ENCODE measurements around the gene TFDP2.
"Not testable (repeated sequence)": the region's sequence is repeated elsewhere in the genome, so short reads cannot be mapped to it uniquely, and the experiment has no call there.

The TFDP2 gene

DNA sequence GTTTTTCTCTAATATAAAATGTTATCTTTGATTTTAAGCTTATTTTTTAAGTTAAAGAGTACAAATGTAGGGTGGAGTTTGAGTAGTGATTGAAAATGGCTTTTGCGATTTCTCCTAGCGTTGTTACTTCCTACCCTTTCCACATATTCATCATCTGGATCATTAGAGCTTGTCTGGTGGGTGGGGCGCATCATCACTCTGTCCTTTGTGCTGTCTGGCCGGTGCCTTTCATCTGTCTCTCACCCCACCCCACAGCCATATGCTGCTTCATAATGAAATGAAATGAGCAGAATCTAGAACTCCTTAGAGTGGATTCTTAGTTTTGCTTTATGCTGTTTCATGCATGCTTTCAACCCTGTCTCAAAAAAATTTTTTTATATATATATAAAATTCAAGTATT is 228.6 kb downstream of the TFDP2 start:
- no peak for DNase-seq

DNA sequence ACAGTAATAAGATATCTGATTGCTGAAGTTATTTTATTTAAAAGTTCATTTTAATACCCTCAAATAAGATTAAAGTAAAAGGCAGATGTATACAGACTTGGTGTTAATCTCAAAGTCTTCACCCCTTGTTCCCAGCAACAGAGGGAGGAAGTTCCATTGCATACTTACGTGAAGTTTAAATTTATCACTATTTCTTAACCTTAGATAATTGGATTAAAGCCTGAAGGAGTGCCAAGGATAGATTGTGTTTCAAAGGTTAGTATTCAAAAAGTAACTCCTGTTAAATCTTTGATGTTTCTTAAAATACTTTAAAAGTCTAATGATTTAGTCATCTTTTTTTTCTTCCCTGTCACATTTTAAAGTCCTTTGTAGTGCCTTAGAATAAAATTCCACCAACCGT is 233.6 kb downstream of the TFDP2 start:
- no peak for DNase-seq

DNA sequence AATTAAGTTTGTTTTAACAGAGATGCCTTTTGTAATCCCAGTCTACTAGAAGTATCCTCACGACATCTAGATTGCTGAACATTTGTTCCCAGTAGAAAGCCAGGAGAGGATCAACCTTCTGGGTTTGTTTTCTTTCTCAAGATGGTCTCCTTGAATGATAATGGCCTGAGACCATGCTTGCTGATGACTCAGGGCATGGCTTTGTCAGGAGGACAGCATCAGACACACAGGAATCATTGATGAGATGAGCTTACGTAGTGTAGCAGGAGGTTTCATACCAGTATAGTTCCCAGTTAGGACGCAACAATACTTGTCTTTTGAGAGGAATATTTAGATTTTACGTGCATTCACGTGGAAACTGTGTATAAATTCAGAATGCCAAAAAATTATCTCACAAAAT is 234.3 kb downstream of the TFDP2 start:
- no peak for DNase-seq

DNA sequence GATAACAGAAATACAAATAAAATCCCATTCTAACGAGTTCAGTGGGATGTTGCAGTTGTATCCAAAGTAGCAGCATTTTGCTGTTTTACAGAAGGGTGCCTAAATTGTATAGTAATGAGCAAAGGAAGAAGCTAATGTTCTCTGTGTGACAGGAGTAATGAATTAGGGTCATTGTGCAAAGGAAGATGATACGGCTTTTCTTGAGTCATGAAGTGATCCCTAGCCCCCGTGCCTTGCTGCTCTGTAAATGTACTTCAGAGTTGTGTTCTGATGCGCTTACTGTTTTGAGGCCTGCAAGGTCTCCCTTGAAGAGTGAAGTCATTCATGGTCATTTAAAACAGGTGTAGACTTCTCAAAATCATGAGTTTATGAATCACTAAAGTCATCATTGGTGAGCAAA is 235.0 kb downstream of the TFDP2 start:
- no peak for DNase-seq

DNA sequence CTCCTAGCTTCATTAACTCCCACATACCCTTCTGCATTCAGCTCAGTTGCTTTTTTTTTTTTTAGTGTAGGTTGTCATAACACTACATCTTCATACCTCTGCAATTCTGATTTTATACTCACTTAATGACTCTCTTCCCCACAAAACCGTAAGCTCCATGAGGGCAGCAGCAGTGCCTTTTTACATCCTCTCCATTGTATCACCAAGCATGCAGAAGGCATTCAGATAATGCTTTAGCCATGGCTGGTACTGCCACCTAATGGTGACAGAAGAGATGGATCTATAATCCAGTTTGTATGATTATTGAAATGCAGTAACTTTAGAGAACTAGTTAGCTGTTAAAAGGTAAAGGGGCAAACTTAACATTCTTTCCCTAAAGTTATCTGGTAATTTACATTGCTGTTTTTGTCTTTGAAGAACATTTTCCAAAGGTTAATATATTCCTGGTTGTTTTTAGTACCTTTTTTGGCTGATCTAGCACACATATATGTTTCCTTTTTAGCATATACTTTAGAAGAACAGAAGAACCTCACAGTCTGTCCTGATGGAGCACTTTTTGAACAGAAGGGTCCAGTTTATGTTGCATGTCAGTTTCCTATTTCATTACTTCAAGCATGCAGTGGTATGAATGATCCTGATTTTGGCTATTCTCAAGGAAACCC is 236.1 kb downstream of the TFDP2 start:
- DNase-seq, result peak; percentile 42 to 62

DNA sequence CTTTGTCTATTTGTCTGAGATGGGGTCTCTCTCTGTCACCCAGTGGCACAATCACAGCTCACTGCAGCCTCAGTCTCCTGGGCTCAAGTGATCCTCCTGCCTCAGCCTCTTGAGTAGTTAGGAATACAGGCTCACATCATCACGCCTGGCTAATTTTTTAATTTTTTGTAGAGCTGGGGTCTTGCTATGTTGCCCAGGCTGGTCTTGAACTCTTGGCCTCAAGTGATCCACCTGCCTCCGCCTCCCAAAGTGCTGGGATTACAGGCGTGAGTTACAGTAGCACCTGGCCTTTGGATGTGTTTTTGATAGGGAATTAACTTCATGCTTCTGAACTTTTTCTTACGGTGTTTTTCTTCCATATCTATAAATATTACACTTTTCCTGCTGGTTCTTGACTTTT is 239.4 kb downstream of the TFDP2 start:
- not testable (repeated sequence) for DNase-seq

DNA sequence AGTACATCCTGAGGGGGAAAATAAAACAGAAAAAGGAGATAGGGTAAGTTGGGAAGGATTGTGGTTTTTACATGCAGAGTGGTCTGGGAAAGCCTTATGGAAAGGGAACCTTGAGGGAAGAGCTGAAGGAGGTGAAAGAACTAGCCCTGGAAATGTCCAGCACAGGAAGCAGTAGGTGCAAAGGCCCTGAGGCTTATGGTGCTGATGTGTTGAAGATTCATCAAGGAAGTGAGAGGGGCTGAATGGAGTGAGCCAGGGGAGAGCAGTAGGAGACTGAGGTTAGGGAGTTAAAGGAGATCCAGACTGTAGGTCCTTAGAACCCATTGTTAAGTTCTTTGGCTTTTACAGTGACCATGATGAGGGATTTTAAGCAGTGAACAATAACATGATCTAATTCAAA is 239.9 kb downstream of the TFDP2 start:
- DNase-seq, result no peak

DNA sequence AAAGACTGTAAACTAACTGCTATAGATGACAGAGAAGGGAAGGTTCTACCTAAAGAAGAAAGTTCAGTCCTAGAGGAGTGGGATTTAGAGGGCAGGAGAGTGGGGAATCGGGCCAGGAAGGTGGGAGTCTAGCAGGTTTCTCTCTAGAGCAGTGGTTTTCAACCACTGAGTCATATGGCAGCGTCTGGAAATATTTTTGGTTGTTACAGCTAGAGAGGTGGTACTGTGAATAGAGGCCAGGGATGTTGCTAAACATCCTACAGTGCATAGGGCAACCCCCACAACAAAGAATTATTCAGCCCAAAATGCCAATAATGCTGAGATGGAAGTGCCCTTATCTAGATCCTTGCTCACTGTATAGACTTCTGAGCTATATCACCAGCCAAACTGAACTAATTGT is 244.2 kb downstream of the TFDP2 start:
- DNase-seq, result no peak

DNA sequence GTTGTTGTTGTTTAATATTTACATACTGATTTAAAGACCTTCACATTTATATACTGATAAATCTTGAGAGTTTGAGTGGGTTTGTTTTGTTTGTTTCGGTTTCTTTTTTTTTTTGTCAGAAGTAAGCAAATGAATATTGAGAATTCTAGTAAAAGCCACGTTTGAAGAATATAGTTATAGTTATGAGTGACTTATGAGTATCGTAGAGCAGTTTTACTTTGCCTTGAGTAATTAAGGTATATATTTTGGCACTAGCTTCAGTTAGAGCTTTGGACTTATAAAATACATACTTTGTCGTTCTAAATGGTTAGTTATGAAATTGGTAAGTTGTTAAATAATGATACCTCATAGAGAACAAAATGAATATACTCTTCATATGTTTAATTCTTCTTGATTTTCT is 245.1 kb downstream of the TFDP2 start:
- DNase-seq, result no peak

DNA sequence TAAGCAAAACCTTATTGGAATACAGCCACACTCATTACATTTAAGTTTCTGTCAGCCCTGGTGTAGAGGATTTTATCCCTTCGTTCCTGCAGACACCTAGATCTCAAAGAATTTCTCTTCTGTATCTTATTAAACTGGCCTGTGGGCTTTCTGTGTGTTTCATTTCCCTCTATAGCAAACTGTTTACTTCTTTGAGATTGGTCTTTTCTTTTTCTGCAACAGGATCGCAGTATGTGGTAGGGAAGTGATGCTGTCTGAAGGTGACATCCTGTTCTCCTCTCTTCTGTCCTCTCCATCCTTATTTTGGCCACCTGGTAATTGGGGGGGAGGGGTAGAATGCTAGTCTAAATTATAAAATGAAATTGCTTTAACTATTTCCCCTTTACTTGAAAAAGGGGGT is 247.4 kb downstream of the TFDP2 start:
- DNase-seq, result no peak

DNA sequence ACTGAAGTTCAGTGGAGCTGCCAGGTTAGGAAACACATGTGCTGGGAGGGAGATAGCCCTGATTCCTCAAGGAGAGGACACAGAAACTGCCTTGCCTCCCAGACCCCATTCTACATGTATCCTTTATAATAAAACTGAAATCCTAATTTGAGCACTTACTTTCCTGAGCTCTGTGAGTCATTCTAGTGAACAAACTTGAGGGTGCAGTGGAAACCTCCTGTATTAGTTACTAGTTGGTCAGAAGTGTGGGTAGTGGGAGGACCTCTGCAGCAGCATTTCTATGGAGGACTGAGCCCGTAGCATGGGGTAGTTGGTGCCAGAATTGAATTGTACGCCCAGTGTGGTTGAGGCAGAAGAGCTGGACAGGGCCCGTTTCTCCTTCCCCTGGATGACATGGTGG is 249.0 kb downstream of the TFDP2 start:
- DNase-seq, result no peak

DNA sequence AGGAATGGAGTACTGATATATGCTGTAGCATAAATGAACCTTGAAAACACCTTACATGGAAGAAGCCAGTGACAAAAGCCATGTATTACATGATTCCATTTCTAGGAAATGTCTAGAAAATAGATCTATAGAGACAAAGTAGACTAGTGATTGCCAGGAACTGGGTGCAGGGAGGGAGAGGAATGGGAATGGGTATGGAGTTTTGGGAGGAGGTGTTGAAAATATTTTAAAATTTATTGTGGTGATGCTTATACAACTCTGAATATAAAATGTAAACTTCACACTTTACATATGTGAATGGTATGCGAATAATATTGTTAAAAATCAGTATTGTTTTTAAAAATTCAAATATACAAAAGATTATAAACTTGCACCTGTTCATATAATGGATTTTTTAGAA is 250.4 kb downstream of the TFDP2 start:
- no peak for DNase-seq

DNA sequence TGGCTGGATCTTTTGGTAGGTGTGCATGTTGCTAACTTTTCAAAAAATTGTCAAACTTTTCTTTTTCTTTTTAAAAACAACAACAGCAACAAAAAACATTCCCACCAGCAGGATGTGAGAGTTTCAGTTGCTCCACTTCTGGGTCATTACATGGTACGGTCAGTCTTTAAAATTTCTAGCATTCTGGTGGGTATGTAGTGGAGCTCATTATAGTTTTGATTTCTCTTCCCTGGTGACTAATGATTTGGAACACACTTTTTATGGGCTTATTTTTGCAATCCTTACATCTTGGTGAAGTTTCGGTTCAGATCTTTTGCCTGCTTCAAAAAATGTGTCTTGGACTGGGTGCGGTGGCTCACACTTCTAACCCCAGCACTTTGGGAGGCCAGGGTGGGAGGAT is 253.6 kb downstream of the TFDP2 start:
- no peak for DNase-seq

DNA sequence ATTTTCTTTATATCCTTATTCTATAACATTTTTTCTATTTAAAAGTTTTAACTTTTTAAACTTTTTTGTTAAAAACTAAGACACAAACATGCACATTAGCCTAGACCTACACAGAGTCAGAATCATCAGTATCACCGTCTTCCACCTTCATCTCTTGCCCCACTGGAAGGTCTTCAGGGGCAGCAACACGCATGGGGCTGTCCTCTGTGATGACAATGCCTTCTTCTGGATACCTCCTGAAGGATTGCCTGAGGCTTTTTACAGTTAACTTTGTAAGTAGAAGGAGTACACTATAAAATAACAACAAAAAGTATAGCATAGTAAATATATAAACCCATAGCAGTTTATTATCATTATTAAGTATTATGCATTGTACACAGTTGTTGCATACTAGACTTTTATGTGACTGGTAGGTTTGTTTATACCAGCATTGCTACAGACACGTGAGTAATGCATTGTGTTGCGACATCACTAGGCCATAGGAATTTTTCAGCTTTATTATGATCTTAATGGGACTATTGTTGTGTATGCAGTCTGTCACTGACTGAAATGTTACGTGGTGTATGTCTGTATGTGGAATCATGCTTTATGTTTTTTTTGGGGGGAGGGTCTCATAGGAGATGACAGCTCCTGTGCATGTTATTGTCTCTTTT is 254.7 kb downstream of the TFDP2 start:
- DNase-seq, result no peak
